H1 (cell line): ENCODE measurements around the gene APP. TPM values are rescaled to one million over a fixed set of nuclear protein-coding genes. Genes with fewer than 3 reads are reported as not detected.

ENCODE experiments used
- CTCF ChIA-PET: fragments of 300-600 bp; sonication (Branson Sonifier 250); formaldehyde crosslinking; loops from one replicate; lab custom pipeline; 2021; ENCODE audit not compliant: partially characterized antibody; lab: Charles Lee
- POLR2A ChIA-PET: fragments of 300-600 bp; sonication (Branson Sonifier 250); formaldehyde crosslinking; loops from one replicate; lab custom pipeline; 2021; ENCODE audit warnings: inconsistent platforms; ENCODE audit not compliant: partially characterized antibody; lab: Charles Lee
- DNase-seq, 2 experiments: peaks; one replicate each; pipeline versions ENCODE4 v3.0.0 to v3.0.0-alpha.2; 2010 to 2022; ENCODE audit warnings: low spot score in 2 of 2, low read depth in 1 of 2, mixed read lengths in 1 of 2
- FAIRE-seq: peaks from 2 replicates; lab custom pipeline; 2011; peaks lifted over from hg19 to GRCh38; lab: Jason Lieb, UNC
- H2AFZ ChIP-seq: 2 replicates; pipeline ENCODE4 v1.8.1; 2012; ENCODE audit warnings: low read length, inconsistent platforms
- H2AK5ac ChIP-seq: 2 replicates; pipeline ENCODE4 v1.6.1; 2013; ENCODE audit warnings: low read depth, low read length
- H2BK120ac ChIP-seq: replicated peaks from 2 replicates; pipeline ENCODE3; 2013; ENCODE audit warnings: low read depth, low read length, inconsistent platforms
- H2BK12ac ChIP-seq: 2 replicates; pipeline ENCODE4 v1.6.1; 2013; ENCODE audit warnings: low read depth, low read length
- H2BK15ac ChIP-seq: 2 replicates; pipeline ENCODE4 v1.6.1; 2013; ENCODE audit warnings: low read length
- H2BK20ac ChIP-seq: 2 replicates; pipeline ENCODE4 v1.6.1; 2013; ENCODE audit warnings: low read length
- H2BK5ac ChIP-seq: 2 replicates; pipeline ENCODE4 v1.6.1; 2013; ENCODE audit warnings: low read depth, low read length
- H3K14ac ChIP-seq: 2 replicates; pipeline ENCODE4 v1.6.1; 2013; ENCODE audit warnings: inconsistent platforms; ENCODE audit not compliant: insufficient read length
- H3K18ac ChIP-seq: 2 replicates; pipeline ENCODE4 v1.6.1; 2013; ENCODE audit warnings: low read length; ENCODE audit errors: extremely low read depth
- H3K23ac ChIP-seq: 2 replicates; pipeline ENCODE4 v1.6.1; 2013; ENCODE audit warnings: inconsistent platforms; ENCODE audit not compliant: insufficient read length
- H3K23me2 ChIP-seq: 2 replicates; pipeline ENCODE4 v1.6.1; 2013; ENCODE audit warnings: low read depth, low read length
- H3K27ac ChIP-seq: 2 replicates; pipeline ENCODE4 v1.6.1; 2011; ENCODE audit warnings: low read depth, low read length, inconsistent platforms
- H3K27me3 ChIP-seq, 4 experiments: replicated peaks in 1 of 4; 1 replicate in 1 of 4; 2 replicates in 3 of 4; pipeline versions ENCODE4 v1.6.1 to v1.8.1; 2011 to 2013; ENCODE audit warnings: low read length in 3 of 4, mild to moderate bottlenecking in 3 of 4, inconsistent platforms in 2 of 4, mixed read lengths in 2 of 4, moderate library complexity in 1 of 4; ENCODE audit not compliant: control insufficient read depth in 3 of 4, insufficient read depth in 3 of 4; ENCODE audit errors: extremely low read depth in 1 of 4
- H3K36me3 ChIP-seq, 4 experiments: 2 replicates each; pipeline versions ENCODE4 v1.6.1 to v1.8.1; 2011 to 2013; ENCODE audit warnings: mild to moderate bottlenecking in 4 of 4, low read length in 3 of 4, moderate library complexity in 2 of 4, control low read depth in 1 of 4, inconsistent platforms in 1 of 4; ENCODE audit not compliant: insufficient read depth in 4 of 4, control insufficient read depth in 2 of 4
- H3K4ac ChIP-seq: replicated peaks from 2 replicates; pipeline ENCODE3; 2013; ENCODE audit warnings: low read length, low read depth, mixed read lengths, inconsistent platforms; ENCODE audit not compliant: insufficient read length
- H3K4me1 ChIP-seq, 4 experiments: replicated peaks in 1 of 4; 1 replicate in 1 of 4; 2 replicates in 3 of 4; pipeline versions ENCODE4 v1.6.1 to v1.8.1; 2011 to 2013; ENCODE audit warnings: low read length in 3 of 4, inconsistent platforms in 2 of 4, mixed read lengths in 1 of 4; ENCODE audit not compliant: insufficient read depth in 4 of 4, control insufficient read depth in 3 of 4
- H3K4me2 ChIP-seq, 2 experiments: 2 replicates each; pipeline versions ENCODE4 v1.6.1 to v1.8.1; 2011 to 2013; ENCODE audit warnings: low read depth in 2 of 2, low read length in 2 of 2, control low read depth in 1 of 2, inconsistent platforms in 1 of 2, mild to moderate bottlenecking in 1 of 2; ENCODE audit not compliant: insufficient read depth in 1 of 2
- H3K4me3 ChIP-seq, 4 experiments: fragments of 200-600, 300-600 bp in 1 of 4; sonication (generic), shearing (Covaris generic), sonication (Bioruptor Twin) in 1 of 4; 2 replicates each; pipeline versions ENCODE4 v1.5.1 to v1.8.1; 2011 to 2016; ENCODE audit warnings: low read length in 4 of 4, low read depth in 3 of 4, control low read depth in 2 of 4, inconsistent platforms in 2 of 4, mild to moderate bottlenecking in 2 of 4, mixed read lengths in 1 of 4, moderate library complexity in 1 of 4; ENCODE audit not compliant: insufficient read depth in 2 of 4; ENCODE audit errors: extremely low read depth in 1 of 4
- H3K56ac ChIP-seq: replicated peaks from 2 replicates; pipeline ENCODE3; 2013; ENCODE audit warnings: low read depth, mild to moderate bottlenecking, mixed read lengths, low read length, inconsistent platforms; ENCODE audit not compliant: insufficient read length
- H3K79me1 ChIP-seq: 2 replicates; pipeline ENCODE4 v1.6.1; 2013; ENCODE audit warnings: low read depth, low read length, control low read depth
- H3K79me2 ChIP-seq, 2 experiments: 2 replicates each; pipeline versions ENCODE4 v1.6.1 to v1.8.1; 2012 to 2013; ENCODE audit warnings: low read length in 2 of 2, mild to moderate bottlenecking in 2 of 2, inconsistent platforms in 1 of 2; ENCODE audit not compliant: insufficient read depth in 2 of 2, control insufficient read depth in 1 of 2
- H3K9ac ChIP-seq, 4 experiments: replicated peaks in 1 of 4; 1 replicate in 1 of 4; 2 replicates in 3 of 4; pipeline versions ENCODE4 v1.6.1 to v1.8.1; 2011 to 2013; ENCODE audit warnings: low read depth in 3 of 4, low read length in 3 of 4, control low read depth in 2 of 4, mild to moderate bottlenecking in 2 of 4, moderate library complexity in 2 of 4, inconsistent platforms in 1 of 4; ENCODE audit errors: extremely low read depth in 1 of 4
- H3K9me3 ChIP-seq, 2 experiments: 2 replicates each; pipeline versions ENCODE4 v1.6.1 to v1.8.1; 2012 to 2013; ENCODE audit warnings: mild to moderate bottlenecking in 2 of 2, moderate library complexity in 2 of 2, control low read depth in 1 of 2, inconsistent platforms in 1 of 2, low read depth in 1 of 2, low read length in 1 of 2, mixed read lengths in 1 of 2; ENCODE audit not compliant: insufficient read depth in 2 of 2
- H4K20me1 ChIP-seq, 2 experiments: replicated peaks in 1 of 2; 2 replicates each; pipeline versions ENCODE3 to v1.8.1; 2011 to 2013; ENCODE audit warnings: inconsistent platforms in 2 of 2, low read length in 2 of 2, mild to moderate bottlenecking in 1 of 2; ENCODE audit not compliant: insufficient read depth in 2 of 2, control insufficient read depth in 1 of 2
- H4K5ac ChIP-seq: 2 replicates; pipeline ENCODE4 v1.6.1; 2013; ENCODE audit warnings: low read length, low read depth, mixed read lengths, inconsistent platforms; ENCODE audit not compliant: insufficient read length
- H4K8ac ChIP-seq: 2 replicates; pipeline ENCODE4 v1.8.0; 2013; ENCODE audit warnings: mild to moderate bottlenecking, moderate library complexity, low read length, inconsistent platforms; ENCODE audit not compliant: insufficient read depth; ENCODE audit errors: extremely low read depth
- H4K91ac ChIP-seq: replicated peaks from 2 replicates; pipeline ENCODE3; 2013; ENCODE audit warnings: low read length, mixed read lengths, inconsistent platforms; ENCODE audit not compliant: insufficient read length
- EZH2 ChIP-seq: fragments of 200-600 bp; sonication (generic); IDR thresholded peaks from 2 replicates; pipeline ENCODE4 v1.7.1; 2012; ENCODE audit warnings: low read depth, mild to moderate bottlenecking, moderate library complexity, low read length, inconsistent platforms; ENCODE audit not compliant: severe bottlenecking
- SP1 ChIP-seq: IDR thresholded peaks from 2 replicates; pipeline ENCODE4 v1.6.1; 2011; ENCODE audit warnings: low read depth, low read length
- SP4 ChIP-seq: IDR thresholded peaks from 2 replicates; pipeline ENCODE4 v1.6.1; 2012; ENCODE audit warnings: low read length, inconsistent platforms
- SUZ12 ChIP-seq: fragments of 200-600 bp; sonication (generic); IDR thresholded peaks from 2 replicates; pipeline ENCODE4 v1.6.1; 2012; ENCODE audit warnings: mild to moderate bottlenecking, inconsistent platforms, low read length, moderate library complexity, mixed read lengths
- WGBS, 2 experiments: shearing (Covaris generic) in 1 of 2; methylation state at CpG; one replicate each; pipeline versions ENCODE4 v1.1.6 to v1.1.7; 2013 to 2015; ENCODE audit warnings: low lambda C conversion rate in 2 of 2, mixed read lengths in 2 of 2, inconsistent platforms in 1 of 2, low coverage in 1 of 2, missing lambda C conversion rate in 1 of 2; ENCODE audit not compliant: insufficient replicate concordance in 2 of 2, insufficient coverage in 1 of 2, insufficient read length in 1 of 2; ENCODE audit errors: extremely low coverage in 1 of 2, missing lambda C conversion rate in 1 of 2; 5-methylcytosine and 5-hydroxymethylcytosine counted together
- polyA plus RNA-seq, 7 experiments: library from polyadenylated mRNA; depleted of rRNA in 3 of 7; stranded (reverse) in 5 of 7; unstranded in 2 of 7; fragments of >200 nt in 5 of 7; fragments of 200-250 nt in 2 of 7; gene quantifications; 1 replicate in 5 of 7; 2 replicates in 1 of 7; 4 replicates in 1 of 7; pipeline versions ENCODE4 v1.2.1 to v1.2.3, GENCODE V29; 2011 to 2013; ENCODE audit warnings: missing spikeins in 2 of 7, mixed read lengths in 2 of 7
- total RNA-seq: library from RNA; stranded (reverse); fragmentation: NEBNext Ultra II Directional; extraction: Animal tissue kit (Norgen Biotek cat#: 25700); gene quantifications from 2 replicates; pipeline ENCODE4 v1.2.1, GENCODE V29; 2021

The APP gene
- total and polyA plus RNA-seq, 2 of the 8 experiments (the other 6 are each of a cell fraction or from before 2014, with no cell fraction given): 375 to 551 TPM

DNA sequence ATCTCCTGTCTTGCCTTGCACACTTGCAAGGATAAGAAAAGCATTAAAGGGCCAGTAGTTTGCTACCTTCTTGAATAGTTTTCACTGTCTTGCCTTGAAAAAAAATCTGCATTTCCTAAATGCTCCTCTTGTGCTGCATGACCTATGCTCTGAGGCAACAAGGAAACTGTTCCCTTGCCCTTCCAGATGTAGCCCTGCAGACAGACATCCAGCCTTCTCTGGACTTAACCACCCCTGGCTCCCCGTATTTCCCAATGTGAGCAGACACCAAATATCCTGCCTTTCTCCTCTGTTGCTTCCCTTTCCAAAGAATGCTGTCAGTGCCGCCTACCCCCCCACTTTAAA, 258.2 kb downstream of the APP start:
- TF ChIP-seq SP1: no peak
- TF ChIP-seq EZH2: no peak
- no peak for TF ChIP-seq SUZ12
- TF ChIP-seq SP4: no peak
- no peaks in the 10 kb centered on the region for H3K9me3 ChIP-seq
- no peak overlapping the region for H3K18ac ChIP-seq
- H3K23me2 ChIP-seq: no peaks in the 10 kb centered on the region
- no peak overlapping the region for H3K14ac ChIP-seq
- peaks cover 0 to 10% (median 5%) of the 10 kb centered on the region in 4 experiments; a peak in 3 of 7 replicates for H3K4me1 ChIP-seq
- no peak overlapping the region for H2AFZ ChIP-seq
- WGBS, 2 experiments: 59% methylated on average over 2 of the region's 2 CpGs; no CpG with 5 or more reads in 1 of the 2 experiments
- ChIA-PET CTCF (interaction anchor here (0.7 to 1.5 kb wide), 3 partner anchors 17 to 90 kb away, joined by 3 to 7 read pairs (median 3); no protein-coding TSS in a partner anchor), POLR2A (no interaction called here)
- peaks cover 0 to 2% of the 10 kb centered on the region in 2 experiments for H4K20me1 ChIP-seq
- H2BK120ac ChIP-seq: no peak overlapping the region
- no peak overlapping the region for H3K27ac ChIP-seq
- no peak overlapping the region for H3K56ac ChIP-seq
- no peak overlapping the region for H2BK15ac ChIP-seq
- H3K79me2 ChIP-seq: peaks cover 0 to 33% of the 10 kb centered on the region in 2 experiments; a peak in 2 of 4 replicates
- DNase-seq (no peak), FAIRE-seq (no peak)
- H3K4me3 ChIP-seq: no peak overlapping the region
- H3K27me3 ChIP-seq: no peaks in the 10 kb centered on the region
- no peak overlapping the region for H4K91ac ChIP-seq
- H3K4me2 ChIP-seq: no peak overlapping the region
- peaks cover 0 to 16% (median 3%) of the 10 kb centered on the region in 4 experiments; a peak in 3 of 8 replicates for H3K36me3 ChIP-seq
- H2BK12ac ChIP-seq: no peak overlapping the region
- peaks cover 8% of the 10 kb centered on the region; the same call in 1 of the 2 replicates for H3K79me1 ChIP-seq
- H3K9ac ChIP-seq: no peak overlapping the region
- H2BK5ac ChIP-seq: no peak overlapping the region; the same call in 1 of the 2 replicates
- no peak overlapping the region for H3K4ac ChIP-seq
- H3K23ac ChIP-seq: no peak overlapping the region
- H2AK5ac ChIP-seq: no peak overlapping the region
- H4K5ac ChIP-seq: no peak overlapping the region
- no peak overlapping the region for H4K8ac ChIP-seq
- no peak overlapping the region for H2BK20ac ChIP-seq
